Transverse colon (tissue), 4 donors: ENCODE results near the gene LDAF1. TPM values are rescaled to one million over a fixed set of nuclear protein-coding genes. Genes with fewer than 3 reads are reported as not detected.

ENCODE experiments used
- DNase-seq: peaks from one replicate; pipeline ENCODE4 v3.0.0-alpha.2; 2019
- H3K27ac ChIP-seq, 4 donors: fragments of 200-600 bp; sonication (generic); 2 replicates each; pipeline ENCODE4 v1.5.1; 2016 to 2018; ENCODE audit warnings: inconsistent platforms in 4 of 4
- H3K27me3 ChIP-seq: fragments of 200-600 bp; sonication (generic); 2 replicates; pipeline ENCODE4 v1.5.1; 2017; ENCODE audit warnings: inconsistent platforms
- H3K36me3 ChIP-seq, 4 donors: fragments of 200-600 bp; sonication (generic); 2 replicates each; pipeline ENCODE4 v1.5.1; 2017 to 2019; ENCODE audit warnings: inconsistent platforms in 4 of 4
- H3K4me1 ChIP-seq, 4 donors: fragments of 200-600 bp; sonication (generic); 2 replicates each; pipeline ENCODE4 v1.5.1; 2017 to 2020; ENCODE audit warnings: inconsistent platforms in 4 of 4
- H3K4me3 ChIP-seq, 4 donors: fragments of 200-600 bp; sonication (generic); 1 replicate in 1 of 4; 2 replicates in 3 of 4; pipeline versions ENCODE4 v1.5.1 to v1.6.1; 2017 to 2019; ENCODE audit warnings: inconsistent platforms in 4 of 4
- H3K9me3 ChIP-seq, 2 donors: fragments of 200-600 bp; sonication (generic); 2 replicates each; pipeline ENCODE4 v1.5.1; 2017 to 2019; ENCODE audit warnings: inconsistent platforms in 2 of 2
- CTCF ChIP-seq, 5 experiments: fragments of 200-600 bp in 3 of 5; fragments of 450-650 bp in 2 of 5; sonication (generic) in 3 of 5; IDR thresholded peaks; 1 replicate in 2 of 5; 2 replicates in 3 of 5; pipeline ENCODE4 v1.5.1; 2016 to 2017; ENCODE audit warnings: antibody characterized with exemption in 5 of 5, inconsistent platforms in 3 of 5, mild to moderate bottlenecking in 2 of 5, moderate library complexity in 1 of 5
- EP300 ChIP-seq: sonication (generic); formaldehyde crosslinking; IDR thresholded peaks from one replicate; pipeline ENCODE4 v1.6.1; 2017; ENCODE audit warnings: antibody characterized with exemption, low read depth
- POLR2A ChIP-seq: fragments of 450-650 bp; IDR thresholded peaks from one replicate; pipeline ENCODE4 v1.6.1; 2016; ENCODE audit warnings: antibody characterized with exemption, mild to moderate bottlenecking, moderate library complexity
- POLR2AphosphoS5 ChIP-seq, 3 donors: sonication (generic); formaldehyde crosslinking; IDR thresholded peaks; one replicate each; pipeline ENCODE4 v1.6.1; 2016; ENCODE audit warnings: antibody characterized with exemption in 3 of 3
- WGBS, 2 donors: methylation state at CpG; one replicate each; pipeline ENCODE4 v1.1.5; 2018; ENCODE audit warnings: low coverage in 1 of 2; 5-methylcytosine and 5-hydroxymethylcytosine counted together
- in situ Hi-C, 4 donors: fragments of 200-750 bp; cut with MboI; loops; one replicate each; pipeline versions ENCODE4 v1.15.0 to v1.15.1; 2017; ENCODE audit warnings: low sequenced_read_pairs in 3 of 4, low pct_ligation_motif_present in 1 of 4, low pct_unique_long_range_greater_than_20kb in 1 of 4
- intact Hi-C: fragments of 100-400 bp; cut with DNase I; formaldehyde crosslinking; loops from one replicate; pipeline ENCODE4 v1.15.1; 2023; ENCODE audit warnings: low total_unique reads
- total RNA-seq, 4 donors: library from RNA; depleted of rRNA; stranded (reverse); fragments of >200 nt; gene quantifications; one replicate each; pipeline ENCODE4 v1.1.0, GENCODE V29; 2016

LDAF1 gene
- total RNA-seq, 4 donors from 2014 or later: 23.6 to 71.0 (median 59.3) TPM

DNA sequence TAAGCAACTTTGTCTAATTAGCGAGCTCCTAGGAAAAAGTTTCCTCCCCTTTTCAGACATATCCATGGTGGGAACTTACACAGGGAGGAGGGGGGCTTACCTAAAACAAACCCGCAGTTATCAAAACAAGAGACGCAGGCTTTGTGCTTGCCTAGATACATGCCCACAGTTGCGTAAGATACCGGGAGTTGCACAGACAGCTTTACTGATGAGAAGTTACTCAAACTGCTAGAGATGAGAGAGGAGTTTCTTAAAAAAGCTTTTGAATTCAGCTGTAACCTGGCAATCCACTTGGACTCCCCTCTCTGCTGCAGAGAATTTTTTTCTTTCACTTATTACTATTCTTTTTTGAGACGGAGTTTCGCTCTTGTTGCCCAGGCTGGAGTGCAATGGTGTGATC lies 59.7 kb downstream of the LDAF1 start:
- H3K36me3 ChIP-seq: no peaks in the 10 kb centered on the region
- intact Hi-C loops: no loop called here
- TF ChIP-seq POLR2AphosphoS5 (IDR thresholded peaks at IDR 0.05) (no peak), CTCF (IDR thresholded peaks at IDR 0.05) (no peak), POLR2A (no peak), EP300 (no peak)
- H3K27ac ChIP-seq: no peak overlapping the region
- no peaks in the 10 kb centered on the region for H3K9me3 ChIP-seq
- 73 to 84% methylated on average over 7 of the region's 7 CpGs for WGBS, 2 donors
- in situ Hi-C loops: no loop called here
- H3K27me3 ChIP-seq: peaks cover 1% of the 10 kb centered on the region
- peaks cover 0 to 18% (median 4%) of the 10 kb centered on the region in 4 donors for H3K4me1 ChIP-seq
- DNase-seq: no peak
- no peak overlapping the region for H3K4me3 ChIP-seq

GRCh38 chr16:21219551-21219950 lies 61.1 kb downstream of the LDAF1 start:
- no peak overlapping the region for H3K27ac ChIP-seq
- no peak for TF ChIP-seq POLR2AphosphoS5 (IDR thresholded peaks at IDR 0.05)
- TF ChIP-seq EP300: no peak
- no peak for TF ChIP-seq POLR2A
- TF ChIP-seq CTCF (IDR thresholded peaks at IDR 0.05): no peak
- 95 to 100% methylated on average over 2 of the region's 2 CpGs for WGBS, 2 donors
- H3K9me3 ChIP-seq: no peaks in the 10 kb centered on the region
- peaks cover 7 to 24% (median 9%) of the 10 kb centered on the region in 4 donors for H3K4me1 ChIP-seq
- in situ Hi-C loops: no loop called here
- DNase-seq: no peak
- no peaks in the 10 kb centered on the region for H3K27me3 ChIP-seq
- intact Hi-C loops: no loop called here
- H3K36me3 ChIP-seq: no peaks in the 10 kb centered on the region
- no peak overlapping the region for H3K4me3 ChIP-seq

DNA sequence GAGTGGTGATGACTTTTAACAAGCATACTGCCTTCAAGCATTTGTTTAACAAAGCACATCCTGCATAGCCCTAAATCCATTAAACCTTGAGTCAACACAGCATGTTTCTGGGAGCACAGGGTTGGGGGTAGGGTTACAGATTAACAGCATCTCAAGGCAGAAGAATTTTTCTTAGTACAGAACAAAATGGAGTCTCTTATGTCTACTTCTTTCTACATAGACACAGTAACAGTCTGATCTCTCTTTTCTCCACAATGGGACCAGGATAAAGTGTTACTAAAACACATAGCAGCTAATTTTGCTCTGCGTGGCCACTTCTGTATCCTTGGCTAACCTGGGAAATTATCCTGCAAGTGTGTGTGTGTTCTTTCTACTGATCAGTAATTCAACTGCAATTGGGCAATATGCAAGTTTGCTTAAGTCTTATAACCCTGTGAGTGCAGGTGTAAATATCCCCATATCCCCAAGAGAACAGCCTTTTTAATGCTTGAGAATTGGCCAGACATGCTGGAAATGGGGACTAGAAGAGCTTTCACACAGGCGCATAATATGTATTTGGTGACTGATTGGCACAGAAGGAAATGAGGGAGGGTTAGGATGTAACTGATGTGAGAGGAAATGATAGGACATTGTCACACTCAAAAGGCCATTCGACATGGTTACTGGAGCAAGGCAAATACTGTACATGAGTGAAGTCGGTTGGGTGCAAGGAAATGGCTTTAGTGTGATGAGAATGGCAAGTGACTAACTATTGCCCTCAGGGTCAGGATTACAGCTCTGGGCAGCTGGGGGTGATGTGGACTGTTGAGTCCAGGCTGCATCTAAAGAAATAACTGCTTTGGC lies 64.2 kb downstream of the LDAF1 start:
- peaks cover 7 to 24% (median 9%) of the 10 kb centered on the region in 4 donors for H3K4me1 ChIP-seq
- 28 to 41% methylated on average over 2 to 4 of the region's 4 CpGs for WGBS, 2 donors
- no peaks in the 10 kb centered on the region for H3K36me3 ChIP-seq
- DNase-seq: peak; percentile 18
- TF ChIP-seq POLR2A: no peak
- no peak for TF ChIP-seq POLR2AphosphoS5 (IDR thresholded peaks at IDR 0.05)
- no peak for TF ChIP-seq CTCF (IDR thresholded peaks at IDR 0.05)
- no peak for TF ChIP-seq EP300
- H3K9me3 ChIP-seq: no peaks in the 10 kb centered on the region
- intact Hi-C loops: no loop called here
- peak overlapping the region; percentile 70 to 82 (median 78) for H3K27ac ChIP-seq
- no peaks in the 10 kb centered on the region for H3K27me3 ChIP-seq
- in situ Hi-C loops: no loop called here
- no peak overlapping the region for H3K4me3 ChIP-seq

GRCh38 chr16:21223787-21224186 lies 65.3 kb downstream of the LDAF1 start:
- no peak for DNase-seq

More at GRCh38 chr16:21223787-21224186, 65.3 kb downstream of the LDAF1 start:
- in situ Hi-C loops (no loop called here), intact Hi-C loops (no loop called here)
- WGBS, 2 donors: 52 to 60% methylated on average over 5 to 9 of the region's 9 CpGs
- peak overlapping the region in 3 of 4 donors; percentile 74 to 82 (median 81) for H3K27ac ChIP-seq
- no peak overlapping the region for H3K4me3 ChIP-seq
- no peaks in the 10 kb centered on the region for H3K27me3 ChIP-seq
- peaks cover 7 to 31% (median 9%) of the 10 kb centered on the region in 4 donors for H3K4me1 ChIP-seq
- H3K9me3 ChIP-seq: no peaks in the 10 kb centered on the region
- no peaks in the 10 kb centered on the region for H3K36me3 ChIP-seq
- TF ChIP-seq CTCF (IDR thresholded peaks at IDR 0.05) (no peak), EP300 (no peak), POLR2A (no peak), POLR2AphosphoS5 (IDR thresholded peaks at IDR 0.05) (no peak)
